GM19324 (cell line): ENCODE results near the gene CEACAM18.
A peak's percentile ranks its signal among the peaks of the same experiment; 100 is the strongest.
"Not testable (repeated sequence)": the region's sequence is repeated elsewhere in the genome, so short reads cannot be mapped to it uniquely, and the experiment has no call there.

Source experiments
- ATAC-seq: cut with Tn5 transposase; IDR thresholded peaks from one replicate; pipeline ENCODE4 v1.9.1; 2021; ENCODE audit warnings: mild to moderate bottlenecking, moderate library complexity; ENCODE audit not compliant: unreplicated experiment, low FRiP score

CEACAM18 gene

DNA sequence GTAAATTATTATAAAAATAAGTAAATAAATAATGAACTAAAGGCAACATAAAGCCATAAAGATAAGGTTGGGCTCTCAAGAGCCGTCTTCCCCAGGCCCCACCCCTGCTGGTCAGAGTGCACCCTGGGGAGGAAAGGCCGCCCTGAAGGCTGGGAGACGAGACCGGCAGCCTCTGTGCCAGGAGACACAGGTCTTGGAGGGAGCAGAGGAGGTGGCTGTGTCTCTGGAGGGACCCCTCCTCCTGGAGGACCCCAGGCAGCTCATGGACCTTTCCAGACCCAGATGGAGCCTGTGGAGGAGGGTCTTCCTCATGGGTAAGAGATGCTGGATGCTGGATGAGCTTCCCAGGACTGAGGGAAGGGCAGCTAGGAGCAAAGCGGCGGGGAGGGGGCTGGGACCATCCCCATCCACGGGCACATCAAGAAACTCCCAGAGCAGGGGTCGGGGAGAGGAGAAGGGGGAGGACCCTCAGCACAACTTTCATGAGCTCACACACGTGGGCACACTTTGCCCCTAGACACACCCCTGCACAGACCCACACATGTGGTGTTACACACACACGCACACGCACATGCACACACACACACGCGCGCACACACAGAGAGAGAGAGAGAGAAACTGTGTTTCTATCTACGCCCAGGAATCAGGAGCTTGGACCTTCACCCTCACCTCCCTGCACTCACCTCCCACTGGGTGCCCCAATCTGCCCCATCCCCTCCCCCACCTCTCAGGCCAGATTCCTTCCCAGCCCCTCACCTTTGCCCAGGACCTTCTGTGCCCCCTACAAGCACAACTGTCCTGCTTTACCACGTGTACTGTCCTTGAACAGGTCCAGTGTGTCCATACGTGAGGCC lies at the start of gene CEACAM18:
TSS of gene CEACAM18 (plus strand) at position 159 of the 854 bp plus-strand sequence.
- ATAC-seq: no peak

DNA sequence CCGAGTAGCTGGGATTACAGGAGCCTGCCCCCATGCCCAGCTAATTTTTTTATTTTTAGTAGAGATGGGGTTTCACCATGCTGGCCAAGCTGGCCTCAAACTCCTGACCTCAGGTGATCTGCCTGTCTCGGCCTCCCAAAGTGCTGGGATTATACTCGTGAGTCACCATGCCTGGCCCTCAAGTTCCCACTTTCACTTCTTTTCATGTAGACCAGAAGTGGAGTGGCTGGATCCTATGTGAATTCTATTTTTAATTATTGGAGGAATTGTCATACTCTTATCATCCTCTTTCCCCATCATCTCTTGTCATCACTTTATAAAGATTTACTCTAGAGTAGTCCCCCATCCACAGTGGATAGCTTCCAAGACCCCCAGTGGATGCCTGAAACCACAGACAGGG lies 48.1 kb upstream of the CEACAM18 start:
- no peak for ATAC-seq

DNA sequence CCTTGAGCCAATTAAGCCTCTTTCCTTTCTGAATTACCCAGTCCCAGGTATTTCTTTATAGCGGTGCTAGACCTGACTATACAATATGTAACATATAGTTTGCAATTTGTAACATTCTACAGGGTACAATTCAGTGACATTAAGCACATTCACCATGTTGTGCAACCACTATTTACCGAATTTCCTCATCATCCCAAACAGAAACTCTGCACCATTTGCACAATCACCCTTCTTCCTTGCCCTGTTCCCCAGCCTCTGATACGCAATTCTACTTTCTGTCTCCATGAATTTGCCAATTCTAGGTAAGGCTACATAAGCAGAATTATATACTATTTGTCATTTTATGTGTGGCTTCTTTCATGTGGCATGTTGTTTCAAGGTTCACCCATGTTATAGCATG lies 47.2 kb upstream of the CEACAM18 start:
- ATAC-seq: no peak

DNA sequence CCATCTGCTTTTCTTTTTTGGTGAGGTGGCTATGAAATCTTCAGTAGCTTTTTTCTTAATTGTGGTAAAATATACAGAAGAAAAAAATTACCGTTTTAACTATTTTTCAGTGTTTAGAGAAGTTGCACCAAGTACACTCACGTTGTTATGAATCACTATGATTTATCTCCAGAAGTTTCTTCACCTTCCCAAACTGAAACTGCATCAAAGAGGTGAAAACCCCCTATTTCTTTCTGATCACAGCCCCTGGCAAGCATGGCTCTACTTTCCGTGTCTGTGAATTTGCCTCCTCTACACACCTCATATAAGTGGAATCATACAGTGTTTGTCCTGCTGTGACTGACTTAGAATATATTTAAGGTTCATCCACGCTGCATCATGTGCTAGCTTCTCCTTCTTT lies 45.3 kb upstream of the CEACAM18 start:
- no peak for ATAC-seq

DNA sequence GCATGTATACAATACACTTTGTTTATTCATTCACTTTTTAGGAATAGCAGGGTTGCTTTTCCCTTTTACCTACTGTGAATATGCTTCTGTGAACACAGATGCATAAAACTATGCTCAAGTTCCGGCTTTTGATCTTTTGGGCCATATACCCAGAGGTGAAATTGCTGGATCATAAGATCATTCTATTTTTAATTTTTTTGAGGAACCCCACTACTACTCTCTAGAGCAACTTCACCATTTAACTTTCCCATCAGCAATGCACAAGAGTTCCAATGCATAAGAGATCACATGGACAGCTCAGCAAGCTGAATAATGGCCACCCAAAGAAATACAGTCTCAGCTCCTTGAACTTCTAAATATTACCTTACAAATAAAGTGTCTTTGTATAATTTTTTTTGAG lies 43.9 kb upstream of the CEACAM18 start:
- ATAC-seq: no peak

DNA sequence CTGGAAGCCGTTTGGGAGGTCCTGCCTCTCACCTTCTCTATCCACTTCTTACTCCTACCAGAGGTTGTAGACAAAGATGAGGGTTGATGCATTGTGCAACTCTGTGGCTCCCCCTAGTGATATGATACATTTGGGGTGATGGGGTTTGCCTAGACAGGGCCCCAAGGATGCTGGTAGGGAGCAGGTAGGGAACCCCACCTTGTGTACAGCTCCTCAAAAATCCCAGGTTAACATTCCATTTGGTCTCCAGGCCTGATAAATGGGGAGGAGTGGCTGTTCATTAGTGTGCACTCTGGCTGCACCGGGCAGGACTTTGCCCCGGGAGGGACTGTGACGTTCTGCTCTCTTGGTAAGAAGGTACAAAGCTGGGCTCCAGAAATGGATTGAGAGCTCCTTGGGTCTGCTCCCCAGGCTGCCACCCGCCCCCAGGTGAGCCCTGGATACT lies 39.3 kb upstream of the CEACAM18 start:
- ATAC-seq: no peak

DNA sequence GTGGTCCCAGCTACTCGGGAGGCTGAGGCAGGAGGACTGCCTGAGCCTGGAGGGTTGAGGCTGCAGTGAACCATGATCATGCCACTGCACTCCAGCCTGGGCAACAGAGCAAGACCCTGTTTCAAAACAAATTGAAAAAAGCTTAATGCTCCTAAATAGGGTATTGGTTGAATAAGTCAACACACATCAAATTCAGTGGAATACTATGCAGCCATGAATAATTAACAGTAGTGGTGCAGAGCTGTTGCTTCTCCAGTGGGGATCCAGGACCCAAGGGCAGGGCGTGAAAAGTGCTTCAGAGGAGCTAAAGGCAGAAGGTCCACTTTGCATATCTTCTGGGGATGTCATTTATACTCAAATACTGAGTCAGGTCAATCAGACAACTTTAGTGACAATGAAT lies 38.3 kb upstream of the CEACAM18 start:
- ATAC-seq: no peak

DNA sequence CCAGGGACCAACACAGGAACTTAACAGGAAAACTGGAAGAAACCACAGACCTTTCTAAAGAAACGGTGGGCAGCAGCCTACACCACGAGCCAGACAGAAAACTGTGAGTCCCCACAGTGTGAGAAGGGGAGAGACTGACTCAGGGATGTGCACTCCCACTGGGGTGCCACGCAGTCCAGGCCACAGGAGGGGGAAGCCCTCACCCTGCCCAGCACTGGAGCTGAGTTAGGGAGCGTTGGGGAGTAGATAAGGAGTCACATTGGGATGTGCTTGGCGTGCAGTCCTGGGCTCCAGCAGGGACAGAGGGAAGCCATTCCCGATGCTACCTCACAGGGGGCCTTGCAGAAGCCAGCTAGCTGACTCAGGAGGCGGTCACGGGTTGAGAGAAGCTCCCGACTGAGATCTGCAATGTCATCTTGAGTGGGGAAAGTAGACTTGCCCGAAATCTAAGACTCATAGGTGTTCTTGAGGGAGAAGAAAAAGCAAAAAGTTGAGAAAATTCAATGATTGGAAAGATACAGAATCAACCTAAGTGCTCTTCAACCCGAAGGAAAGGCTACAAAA lies 37.4 kb upstream of the CEACAM18 start:
- no peak for ATAC-seq

DNA sequence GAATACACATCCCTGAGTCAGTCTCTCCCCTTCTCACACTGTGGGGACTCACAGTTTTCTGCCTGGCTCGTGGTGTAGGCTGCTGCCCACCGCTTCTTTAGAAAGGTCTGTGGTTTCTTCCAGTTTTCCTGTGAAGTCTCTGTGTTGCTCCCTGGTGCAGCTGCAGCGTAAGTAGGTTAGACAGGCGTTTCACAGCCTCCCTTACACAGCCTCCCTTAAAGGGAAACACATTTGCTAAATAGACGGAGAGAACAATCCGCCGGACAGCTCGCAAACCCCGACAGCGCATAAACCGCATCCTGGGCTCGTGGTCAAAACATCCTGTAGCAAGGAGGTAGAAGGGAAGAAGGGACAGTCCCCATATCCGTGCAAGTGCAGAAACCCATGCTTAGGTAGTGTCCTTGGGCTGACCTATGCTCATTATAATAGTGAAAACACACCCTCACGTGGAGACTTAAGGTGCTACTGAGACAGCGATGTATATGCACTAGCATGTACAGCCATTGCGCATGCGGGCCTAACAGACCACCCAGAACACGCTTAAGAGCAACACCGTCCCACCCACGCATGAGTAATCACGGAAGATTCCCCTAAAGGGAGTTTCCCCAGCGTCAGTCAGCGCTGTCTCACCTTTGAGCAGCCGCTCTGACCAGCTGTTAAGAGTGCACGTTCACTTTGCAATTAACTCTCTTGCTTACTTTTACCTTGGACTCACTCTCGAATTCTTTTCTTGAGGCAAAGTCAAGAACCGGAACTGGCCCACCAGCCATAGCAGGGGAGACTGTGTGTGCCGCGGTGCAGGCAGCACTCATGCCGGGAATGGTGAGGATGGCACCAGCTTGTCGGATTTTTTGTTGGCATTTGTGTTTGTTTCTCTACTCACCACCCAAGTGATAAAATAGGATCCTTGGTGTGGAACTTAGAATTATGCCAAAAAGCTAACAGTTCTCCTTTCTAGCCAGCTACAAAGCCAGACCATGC lies 36.6 kb upstream of the CEACAM18 start:
- peak; percentile 80 for ATAC-seq

DNA sequence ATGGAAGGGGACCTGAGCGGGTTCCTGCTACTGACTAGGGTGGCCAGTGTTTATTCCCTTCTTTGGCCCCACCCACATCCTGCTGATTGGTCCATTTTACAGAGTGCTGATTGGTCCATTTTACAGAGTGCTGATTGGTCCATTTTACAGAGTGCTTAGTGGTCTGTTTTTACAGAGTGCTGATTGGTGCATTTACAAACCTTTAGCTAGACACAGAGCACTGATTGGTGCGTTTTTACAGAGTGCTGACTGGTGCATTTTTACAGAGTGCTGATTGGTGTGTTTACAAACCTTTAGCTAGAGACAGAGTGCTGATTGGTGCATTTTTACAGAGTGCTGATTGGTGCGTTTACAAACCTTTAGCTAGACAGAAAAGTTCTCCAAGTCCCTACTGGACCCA lies 30.8 kb upstream of the CEACAM18 start:
- not testable (repeated sequence) for ATAC-seq

DNA sequence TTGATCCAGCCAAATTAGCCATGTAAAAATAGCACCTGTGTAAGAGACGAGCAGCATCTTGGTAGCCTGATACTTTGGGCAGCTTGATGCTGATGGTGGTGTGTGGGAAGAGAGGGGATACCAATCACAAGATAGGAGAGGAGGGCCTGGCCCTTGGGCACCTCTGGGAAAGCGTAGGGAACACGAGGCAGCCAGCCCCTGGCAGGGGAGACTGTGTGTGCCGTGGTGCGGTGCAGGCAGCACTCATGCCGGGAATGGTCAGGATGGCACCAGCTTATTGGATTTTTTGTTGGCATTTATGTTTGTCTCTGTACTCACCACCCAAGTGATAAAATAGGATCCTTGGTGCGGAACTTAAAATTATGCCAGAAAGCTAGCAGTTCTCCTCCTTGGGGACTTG lies 30.3 kb upstream of the CEACAM18 start:
- ATAC-seq: no peak

DNA sequence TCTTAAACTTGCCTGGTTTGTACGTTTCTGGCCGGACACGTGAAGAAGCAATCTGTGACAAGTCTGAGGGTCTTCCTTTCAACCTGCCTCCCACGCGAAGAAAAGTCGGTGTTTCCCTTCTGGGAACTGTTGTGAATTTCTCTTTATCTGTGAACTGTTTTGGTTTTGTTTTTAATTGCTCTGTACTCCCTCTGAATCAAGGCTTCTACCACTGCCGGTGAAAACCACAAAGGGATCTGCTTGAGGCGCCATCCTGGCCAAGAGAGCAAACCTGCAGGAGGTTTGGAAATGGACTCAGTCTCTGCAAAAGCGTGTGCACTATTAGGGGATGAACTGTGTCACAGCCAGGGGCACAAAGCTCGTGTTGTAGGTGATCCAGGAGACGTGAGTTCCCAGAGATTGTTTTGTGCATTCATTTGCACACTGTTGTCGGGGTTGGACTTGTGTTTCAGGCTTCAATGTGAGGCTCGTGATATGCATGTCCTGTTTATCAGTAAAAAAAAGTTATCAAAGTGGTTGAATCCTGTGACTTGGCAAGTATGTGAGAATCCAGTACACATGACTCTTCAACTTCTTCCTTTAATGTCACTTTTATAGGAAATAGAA lies 29.8 kb upstream of the CEACAM18 start:
- ATAC-seq: no peak

DNA sequence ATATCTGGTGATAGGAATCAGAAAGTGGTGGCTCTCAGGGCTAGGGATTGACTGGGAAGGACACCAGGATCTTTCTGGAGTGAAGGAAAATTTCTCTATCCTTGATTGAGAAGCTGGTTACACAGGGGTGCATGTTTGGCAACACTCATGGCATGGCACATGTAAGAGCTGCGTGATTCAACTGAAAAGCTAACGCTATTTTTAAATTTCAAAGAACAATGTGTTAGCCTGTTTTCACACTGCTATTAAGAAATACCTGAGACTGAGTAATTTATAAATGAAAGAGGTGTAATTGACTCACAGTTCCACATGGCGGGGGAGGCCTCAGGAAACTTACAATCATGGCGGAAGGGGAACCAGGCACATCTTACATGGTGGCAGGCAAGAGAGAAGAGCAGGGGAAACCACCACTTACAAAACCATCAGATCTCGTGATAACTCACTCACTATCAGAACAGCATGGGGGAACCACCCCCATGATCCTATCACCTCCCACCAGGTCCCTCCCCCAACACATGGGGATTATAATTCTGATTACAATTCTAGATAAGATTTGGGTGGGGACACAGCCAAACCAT lies 27.5 kb upstream of the CEACAM18 start:
- no peak for ATAC-seq

DNA sequence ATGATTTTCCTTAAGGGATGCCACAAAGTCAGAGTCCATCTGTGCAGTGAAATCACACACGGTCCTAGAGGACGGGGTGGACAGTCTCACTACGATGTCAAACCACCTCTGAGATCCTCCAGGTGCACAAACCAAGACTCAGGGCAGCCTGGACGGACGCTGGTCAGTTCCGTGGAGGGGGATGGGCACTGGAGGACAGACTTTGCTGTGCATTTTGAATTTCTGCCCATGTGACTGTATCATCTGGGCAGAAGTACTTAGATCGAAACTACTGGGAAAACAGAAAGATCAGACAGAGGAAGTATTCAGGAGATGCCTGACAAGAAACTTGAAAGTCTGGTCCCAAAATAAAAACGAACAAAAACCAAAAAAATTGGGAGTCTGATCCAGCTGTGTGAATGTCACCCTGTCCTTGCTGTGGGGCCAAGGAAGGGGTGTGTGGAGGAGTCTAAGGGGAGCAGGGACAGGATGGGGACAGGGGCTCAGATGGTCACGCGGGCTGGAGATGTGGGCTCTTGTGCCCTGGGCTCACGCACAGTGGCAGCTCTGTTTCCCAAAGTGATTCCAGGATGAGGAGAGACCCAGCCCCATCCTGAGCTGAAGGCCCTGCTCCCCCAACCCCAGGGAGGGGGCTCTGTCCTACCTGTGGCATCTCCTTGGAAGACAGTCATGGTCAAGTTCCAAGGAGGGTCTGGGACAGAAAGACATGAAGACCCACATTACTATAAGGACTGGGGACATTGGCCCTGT lies 21.6 kb upstream of the CEACAM18 start:
- ATAC-seq: no peak

DNA sequence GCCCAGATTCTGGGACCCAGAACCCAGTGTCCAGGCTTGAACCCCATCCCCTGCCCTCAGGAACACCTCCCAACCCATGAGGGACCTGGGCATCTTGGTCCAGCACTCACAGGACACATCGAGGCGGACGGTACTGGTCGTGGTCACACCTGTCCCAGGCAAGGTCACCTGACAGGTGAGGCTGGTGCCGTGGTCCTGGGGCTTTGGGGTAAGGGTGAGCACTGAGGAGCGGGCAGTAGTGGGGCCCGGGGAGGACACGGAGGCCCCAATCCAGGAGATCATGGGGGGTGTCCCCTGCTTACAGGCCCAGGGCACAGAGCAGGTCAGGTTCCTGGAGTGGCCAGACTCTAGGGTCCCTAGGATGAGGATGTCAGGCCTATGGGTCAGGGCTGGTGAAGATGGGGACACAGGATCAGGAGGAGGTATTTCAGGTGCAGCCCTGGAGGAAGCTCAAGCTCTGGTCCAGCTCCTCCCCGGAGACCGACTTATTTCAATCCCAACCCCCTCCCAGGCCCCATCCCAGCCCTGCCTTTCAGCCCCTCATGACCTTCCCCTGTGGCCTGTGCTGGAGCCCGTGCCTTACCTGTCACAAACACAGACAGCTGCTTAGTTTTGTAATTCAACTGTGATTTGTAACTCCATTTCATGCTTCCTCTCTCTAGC lies 20.9 kb upstream of the CEACAM18 start:
- ATAC-seq: no peak

DNA sequence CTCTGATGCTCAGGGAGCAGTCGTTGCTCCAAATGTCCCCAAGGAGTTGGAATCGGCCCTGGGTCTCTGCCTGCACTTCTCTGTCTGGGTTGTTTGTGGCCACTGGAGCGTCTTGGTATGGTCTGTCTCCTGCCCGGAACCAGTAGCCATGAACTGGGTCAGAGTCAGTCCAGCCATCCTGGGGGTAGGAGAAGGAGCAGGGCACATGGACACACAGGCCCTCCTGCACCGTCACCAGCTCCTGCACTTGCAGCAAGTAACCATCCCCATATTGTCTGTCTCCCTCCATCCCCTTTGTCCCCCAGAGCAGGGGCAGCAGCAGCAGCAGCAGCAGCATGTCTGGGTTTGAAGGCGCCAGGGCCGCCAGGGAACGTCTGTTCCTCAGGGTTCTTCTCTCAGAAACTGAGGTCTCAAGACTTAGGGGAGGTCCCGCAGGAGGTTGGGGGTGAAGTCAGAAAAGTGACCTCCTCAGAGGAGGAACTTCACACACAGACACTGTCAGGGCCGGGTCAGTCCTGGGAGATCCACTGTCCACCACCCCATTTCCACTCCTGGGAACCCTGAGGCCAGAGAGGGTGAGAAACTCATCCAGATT lies 20.2 kb upstream of the CEACAM18 start, which contains the start of gene SIGLEC8:
TSS of gene SIGLEC8 (minus strand) at position 404 of the 595 bp plus-strand sequence. CDS start at position 337, 67 bp downstream.
- ATAC-seq: no peak

DNA sequence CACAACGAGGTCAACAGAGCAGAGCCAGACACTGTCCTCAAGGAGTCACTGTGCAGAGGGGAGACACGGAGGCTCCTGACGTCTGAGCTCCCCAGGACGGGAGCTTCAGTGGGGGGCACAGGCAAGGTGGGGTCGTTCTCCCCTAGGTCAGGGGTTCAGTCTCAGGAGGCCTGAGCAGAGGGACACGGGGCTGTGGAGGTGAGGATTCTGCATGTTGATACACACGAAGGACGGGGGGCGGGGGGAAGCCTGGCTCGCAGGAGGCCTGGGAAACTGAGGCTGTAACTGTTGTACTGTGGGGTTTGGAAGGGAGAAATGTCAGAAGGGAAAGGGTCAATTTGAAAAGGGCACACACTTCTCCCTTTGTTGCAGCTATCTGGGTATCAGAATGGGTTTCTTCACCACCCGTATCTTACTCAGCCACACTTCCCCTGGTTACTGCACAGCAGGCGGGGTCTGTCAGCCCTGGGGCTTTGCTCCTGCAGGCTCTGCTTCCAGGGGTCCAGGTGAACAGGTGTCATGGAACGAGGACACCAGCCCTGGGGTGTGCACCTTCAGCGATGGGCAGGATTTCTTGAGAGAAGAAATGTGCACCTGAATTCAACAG lies 19.3 kb upstream of the CEACAM18 start:
- ATAC-seq: no peak
